HCT116 (cell line): ENCODE results near the gene CCNL2. TPM values are rescaled to one million over a fixed set of nuclear protein-coding genes. Genes with fewer than 3 reads are reported as not detected.

ENCODE experiments used
- ATAC-seq: fragments of 200-7000 bp; cut with Tn5 transposase; 2 replicates; pipeline ENCODE4 v1.9.1; 2020; ENCODE audit warnings: mild to moderate bottlenecking, moderate library complexity
- BruUV-seq: library from RNA; stranded (reverse); fragments of 400-500 nt; replicated peaks from 2 replicates; lab custom pipeline; 2021; lab: Mats Ljungman, UMichigan
- CTCF ChIA-PET: fragments of 300-600 bp; sonication (Branson Sonifier 250); formaldehyde crosslinking; loops from one replicate; lab custom pipeline; 2021; ENCODE audit warnings: antibody characterized with exemption; lab: Charles Lee
- POLR2A ChIA-PET: fragments of 300-600, 350-600 bp; sonication (Branson Sonifier 250); formaldehyde crosslinking; loops from one replicate; lab custom pipeline; 2021; ENCODE audit warnings: antibody characterized with exemption; lab: Charles Lee
- RAD21 ChIA-PET, 2 experiments: fragments of 300-600 bp; sonication (Branson Sonifier 250); formaldehyde crosslinking; loops; one replicate each; lab custom pipeline; 2023; ENCODE audit warnings: low total read pairs in 2 of 2; ENCODE audit not compliant: uncharacterized antibody in 2 of 2, unreplicated experiment in 2 of 2, low non-redundant PET in 1 of 2; lab: Charles Lee
- DNase-seq: peaks from one replicate; pipeline ENCODE4 v3.0.0-alpha.2; 2010; ENCODE audit warnings: low read depth, low spot score
- H2AFZ ChIP-seq: fragments of 200-600 bp; shearing (Covaris generic), sonication (generic); 2 replicates; pipeline ENCODE4 v1.6.1; 2017; ENCODE audit warnings: low read depth, mixed run types, mixed read lengths, antibody characterized with exemption, low read length; ENCODE audit not compliant: poor library complexity, severe bottlenecking
- H3K27ac ChIP-seq: 2 replicates; pipeline ENCODE4 v1.5.1; 2012; ENCODE audit warnings: low read depth, low read length
- H3K27me3 ChIP-seq: fragments of 200-600 bp; sonication (generic); 2 replicates; pipeline ENCODE4 v1.6.1; 2016; ENCODE audit warnings: mixed run types, low read length, mixed read lengths; ENCODE audit not compliant: insufficient read depth
- H3K36me3 ChIP-seq, 2 experiments: fragments of 200-500 bp in 1 of 2; fragments of 200-600 bp in 1 of 2; sonication (Bioruptor generic) in 1 of 2; sonication (generic) in 1 of 2; 2 replicates each; pipeline versions ENCODE4 v1.5.1 to v1.6.1; 2014 to 2016; ENCODE audit warnings: low read length in 2 of 2, inconsistent platforms in 1 of 2, mixed read lengths in 1 of 2, mixed run types in 1 of 2; ENCODE audit not compliant: insufficient read depth in 2 of 2, control insufficient read depth in 1 of 2
- H3K4me1 ChIP-seq, 2 experiments: fragments of 200-600 bp in 1 of 2; sonication (generic) in 1 of 2; 2 replicates each; pipeline versions ENCODE4 v1.5.1 to v1.6.1; 2012 to 2017; ENCODE audit warnings: low read length in 2 of 2, inconsistent platforms in 1 of 2, mild to moderate bottlenecking in 1 of 2, mixed read lengths in 1 of 2, mixed run types in 1 of 2, moderate library complexity in 1 of 2; ENCODE audit not compliant: insufficient read depth in 2 of 2, control insufficient read depth in 1 of 2
- H3K4me2 ChIP-seq: fragments of 200-600 bp; sonication (generic); 2 replicates; pipeline ENCODE4 v1.6.1; 2017; ENCODE audit warnings: mixed run types, low read length, mixed read lengths
- H3K4me3 ChIP-seq, 2 experiments: fragments of 200-600 bp in 1 of 2; sonication (generic) in 1 of 2; replicated peaks in 1 of 2; 2 replicates each; pipeline ENCODE4 v1.5.1; 2011 to 2016; ENCODE audit warnings: low read length in 2 of 2, control low read depth in 1 of 2, low read depth in 1 of 2, mild to moderate bottlenecking in 1 of 2, mixed read lengths in 1 of 2, mixed run types in 1 of 2
- H3K79me2 ChIP-seq: fragments of 200-600 bp; sonication (generic); 2 replicates; pipeline ENCODE4 v1.6.1; 2017; ENCODE audit warnings: mild to moderate bottlenecking, mixed run types, low read length, moderate library complexity, mixed read lengths; ENCODE audit not compliant: insufficient read depth
- H3K9ac ChIP-seq: fragments of 200-600 bp; sonication (generic); 2 replicates; pipeline ENCODE4 v1.6.1; 2016; ENCODE audit warnings: low read length, mixed read lengths
- H3K9me2 ChIP-seq: fragments of 200-600 bp; sonication (generic), shearing (Covaris generic); 2 replicates; pipeline ENCODE4 v1.6.1; 2017; ENCODE audit warnings: mixed run types, mild to moderate bottlenecking, moderate library complexity; ENCODE audit not compliant: insufficient read depth
- H3K9me3 ChIP-seq, 2 experiments: fragments of 200-500 bp in 1 of 2; fragments of 200-600 bp in 1 of 2; sonication (Bioruptor generic) in 1 of 2; sonication (generic) in 1 of 2; 2 replicates each; pipeline ENCODE4 v1.6.1; 2014 to 2017; ENCODE audit warnings: low read length in 2 of 2, mixed read lengths in 2 of 2, inconsistent platforms in 1 of 2, low read depth in 1 of 2, mild to moderate bottlenecking in 1 of 2, mixed run types in 1 of 2, moderate library complexity in 1 of 2; ENCODE audit not compliant: control insufficient read depth in 1 of 2, insufficient read depth in 1 of 2
- H4K20me1 ChIP-seq: fragments of 200-600 bp; sonication (generic), shearing (Covaris generic); 2 replicates; pipeline ENCODE4 v1.6.1; 2017; ENCODE audit warnings: mixed run types, mild to moderate bottlenecking, moderate library complexity; ENCODE audit not compliant: insufficient read depth
- CEBPB ChIP-seq: IDR thresholded peaks from 2 replicates; pipeline ENCODE4 v1.6.1; 2012; ENCODE audit warnings: low read depth
- ELF1 ChIP-seq: IDR thresholded peaks from 2 replicates; pipeline ENCODE4 v1.6.1; 2012; ENCODE audit warnings: low read depth, borderline replicate concordance
- EZH2 ChIP-seq: fragments of 200-600 bp; sonication (generic); IDR thresholded peaks from 2 replicates; pipeline ENCODE4 v1.6.1; 2017; ENCODE audit warnings: antibody characterized with exemption, mixed run types
- EZH2phosphoT487 ChIP-seq: fragments of 200-600 bp; IDR thresholded peaks from 2 replicates; pipeline ENCODE4 v1.6.1; 2018; ENCODE audit warnings: antibody characterized with exemption, borderline replicate concordance
- FOSL1 ChIP-seq: IDR thresholded peaks from 2 replicates; pipeline ENCODE4 v1.6.1; 2012; ENCODE audit warnings: low read depth
- POLR2A ChIP-seq: IDR thresholded peaks from 2 replicates; pipeline ENCODE4 v1.7.0; 2011; ENCODE audit warnings: borderline replicate concordance; ENCODE audit not compliant: insufficient read depth, insufficient read length; ENCODE audit errors: extremely low read depth
- POLR2AphosphoS5 ChIP-seq: IDR thresholded peaks from 2 replicates; pipeline ENCODE4 v1.6.1; 2011; ENCODE audit warnings: mild to moderate bottlenecking, low read depth, low read length, moderate library complexity
- RAD21 ChIP-seq: IDR thresholded peaks from 2 replicates; pipeline ENCODE4 v1.6.1; 2012; ENCODE audit warnings: low read depth, mild to moderate bottlenecking
- SIN3A ChIP-seq: IDR thresholded peaks from 2 replicates; pipeline ENCODE4 v1.6.1; 2012; ENCODE audit warnings: low read depth
- SP1 ChIP-seq: IDR thresholded peaks from 2 replicates; pipeline ENCODE4 v1.6.1; 2012; ENCODE audit warnings: low read depth
- SRF ChIP-seq: IDR thresholded peaks from 2 replicates; pipeline ENCODE4 v1.6.1; 2012; ENCODE audit warnings: low read depth
- TCF7L2 ChIP-seq: IDR thresholded peaks from 2 replicates; pipeline ENCODE4 v1.7.0; 2011; ENCODE audit warnings: borderline replicate concordance, inconsistent platforms; ENCODE audit not compliant: insufficient read depth, insufficient read length; ENCODE audit errors: extremely low read depth
- ZNF274 ChIP-seq: fragments of 200-500 bp; sonication (Bioruptor generic); IDR thresholded peaks from 2 replicates; pipeline ENCODE4 v1.6.1; 2014; ENCODE audit warnings: mild to moderate bottlenecking, low read depth, low read length, inconsistent platforms
- intact Hi-C: fragments of 100-400 bp; cut with micrococcal nuclease; formaldehyde crosslinking; loops from 2 replicates; pipeline ENCODE4 v1.10.0; 2022
- total RNA-seq: library from RNA; stranded (reverse); gene quantifications from one replicate; pipeline ENCODE4 v1.2.1, GENCODE V29; 2021; ENCODE audit not compliant: unreplicated experiment
- TF ChIP-seq, protein P1 (sequence below): IDR thresholded peaks from 2 replicates; pipeline ENCODE4 v1.6.1; 2012
- TF ChIP-seq, protein P2 (sequence below): IDR thresholded peaks from 2 replicates; pipeline ENCODE4 v1.6.1; 2012; ENCODE audit warnings: low read depth

The CCNL2 gene
- total RNA-seq, 1 experiment from 2014 or later = 173 TPM

DNA sequence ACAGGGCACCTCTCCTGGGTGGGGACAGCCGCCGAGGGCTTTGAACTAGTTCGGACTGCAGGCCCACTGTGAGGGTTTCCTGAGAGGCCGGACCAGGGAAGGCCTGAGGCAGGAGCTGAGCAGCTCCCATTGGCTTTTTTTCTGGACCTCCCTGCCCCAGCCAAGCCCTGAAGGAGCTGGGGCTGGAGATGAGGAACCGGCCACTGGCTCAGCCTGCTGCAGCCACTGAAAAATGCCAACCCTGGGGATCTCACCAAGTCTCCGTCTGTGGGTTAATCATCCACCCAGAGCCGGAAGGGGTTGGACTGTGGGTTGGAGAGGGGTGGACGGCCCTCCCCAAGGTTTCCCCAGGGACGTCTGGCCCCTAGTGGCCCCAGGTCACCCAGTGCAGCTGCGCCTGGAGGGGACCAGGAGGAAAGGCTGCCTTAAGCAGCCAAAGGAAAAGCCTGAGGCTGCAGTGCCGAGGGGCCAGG, 38.8 kb upstream of the CCNL2 start:
- no peak overlapping the region for H3K9ac ChIP-seq

More for the DNA sequence above, 38.8 kb upstream of the CCNL2 start:
- peak overlapping the region; percentile 29; the same call in 1 of the 2 replicates for H3K27ac ChIP-seq
- H4K20me1 ChIP-seq = no peaks in the 10 kb centered on the region
- no peaks in the 10 kb centered on the region for H3K36me3 ChIP-seq
- ChIA-PET RAD21 (no interaction called here), POLR2A (no interaction called here), CTCF (no interaction called here)
- no peak overlapping the region for H3K4me2 ChIP-seq
- peaks cover 35 to 52% of the 10 kb centered on the region in 2 experiments for H3K4me1 ChIP-seq
- H3K79me2 ChIP-seq = peaks cover 33% of the 10 kb centered on the region; the same call in 1 of the 2 replicates
- DNase-seq (no peak), ATAC-seq (no peak)
- intact Hi-C loops = no loop called here
- H2AFZ ChIP-seq = no peak overlapping the region
- H3K27me3 ChIP-seq = no peaks in the 10 kb centered on the region
- H3K4me3 ChIP-seq = no peak overlapping the region
- TF ChIP-seq EZH2phosphoT487 (no peak), EZH2 (no peak), TCF7L2 (no peak), CEBPB (no peak), POLR2A (no peak), ELF1 (no peak), RAD21 (no peak), SRF (no peak), FOSL1 (no peak), ZNF274 (no peak), SIN3A (no peak), SP1 (no peak), POLR2AphosphoS5 (no peak)
- TF ChIP-seq, protein P1, sequence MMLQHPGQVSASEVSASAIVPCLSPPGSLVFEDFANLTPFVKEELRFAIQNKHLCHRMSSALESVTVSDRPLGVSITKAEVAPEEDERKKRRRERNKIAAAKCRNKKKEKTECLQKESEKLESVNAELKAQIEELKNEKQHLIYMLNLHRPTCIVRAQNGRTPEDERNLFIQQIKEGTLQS = no peak
- TF ChIP-seq, protein P2, sequence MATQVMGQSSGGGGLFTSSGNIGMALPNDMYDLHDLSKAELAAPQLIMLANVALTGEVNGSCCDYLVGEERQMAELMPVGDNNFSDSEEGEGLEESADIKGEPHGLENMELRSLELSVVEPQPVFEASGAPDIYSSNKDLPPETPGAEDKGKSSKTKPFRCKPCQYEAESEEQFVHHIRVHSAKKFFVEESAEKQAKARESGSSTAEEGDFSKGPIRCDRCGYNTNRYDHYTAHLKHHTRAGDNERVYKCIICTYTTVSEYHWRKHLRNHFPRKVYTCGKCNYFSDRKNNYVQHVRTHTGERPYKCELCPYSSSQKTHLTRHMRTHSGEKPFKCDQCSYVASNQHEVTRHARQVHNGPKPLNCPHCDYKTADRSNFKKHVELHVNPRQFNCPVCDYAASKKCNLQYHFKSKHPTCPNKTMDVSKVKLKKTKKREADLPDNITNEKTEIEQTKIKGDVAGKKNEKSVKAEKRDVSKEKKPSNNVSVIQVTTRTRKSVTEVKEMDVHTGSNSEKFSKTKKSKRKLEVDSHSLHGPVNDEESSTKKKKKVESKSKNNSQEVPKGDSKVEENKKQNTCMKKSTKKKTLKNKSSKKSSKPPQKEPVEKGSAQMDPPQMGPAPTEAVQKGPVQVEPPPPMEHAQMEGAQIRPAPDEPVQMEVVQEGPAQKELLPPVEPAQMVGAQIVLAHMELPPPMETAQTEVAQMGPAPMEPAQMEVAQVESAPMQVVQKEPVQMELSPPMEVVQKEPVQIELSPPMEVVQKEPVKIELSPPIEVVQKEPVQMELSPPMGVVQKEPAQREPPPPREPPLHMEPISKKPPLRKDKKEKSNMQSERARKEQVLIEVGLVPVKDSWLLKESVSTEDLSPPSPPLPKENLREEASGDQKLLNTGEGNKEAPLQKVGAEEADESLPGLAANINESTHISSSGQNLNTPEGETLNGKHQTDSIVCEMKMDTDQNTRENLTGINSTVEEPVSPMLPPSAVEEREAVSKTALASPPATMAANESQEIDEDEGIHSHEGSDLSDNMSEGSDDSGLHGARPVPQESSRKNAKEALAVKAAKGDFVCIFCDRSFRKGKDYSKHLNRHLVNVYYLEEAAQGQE = no peak
- BruUV-seq = no TSS peak
- no peaks in the 10 kb centered on the region for H3K9me2 ChIP-seq
- H3K9me3 ChIP-seq = no peaks in the 10 kb centered on the region
